ENCODE data around the gene CCR1.

- TF ChIP-seq CTCF (IDR thresholded peaks at IDR 0.05 in 2 of 3, conservative IDR thresholded peaks at IDR 0.05 in 1 of 3; ENCODE audit: borderline replicate concordance in 1 of 3, insufficient read depth in 1 of 3, low read depth in 2 of 3, low read length in 2 of 3) = no peak
- TF ChIP-seq ZBTB33 (IDR thresholded peaks at IDR 0.05; ENCODE audit: extremely low read depth, insufficient replicate concordance, low read length) = no peak
- no peak for TF ChIP-seq POLR2A (IDR thresholded peaks at IDR 0.05; ENCODE audit: borderline replicate concordance, extremely low read depth, insufficient read depth, insufficient read length)
- no peak for TF ChIP-seq TCF7L2 (IDR thresholded peaks at IDR 0.05; ENCODE audit: borderline replicate concordance, extremely low read depth, insufficient read depth, insufficient read length)
- TF ChIP-seq EGR1 (IDR thresholded peaks at IDR 0.05; ENCODE audit: low read depth) = no peak
These were observed 940 bp upstream of the CCR1 start for GRCh38 chr3:46209053-46209452.

Data from HCT116 (cell line).